ENCODE results near the gene WWOX.

Gene WWOX

GRCh38 chr16:78309763-78310162, 210.3 kb downstream of the WWOX start:
- no peak for DNase-seq

GRCh38 chr16:78310196-78310595, 210.7 kb downstream of the WWOX start:
- DNase-seq: no peak

- DNase-seq: no peak
Measured at GRCh38 chr16:78310990-78311561, 211.6 kb downstream of the WWOX start.

DNA sequence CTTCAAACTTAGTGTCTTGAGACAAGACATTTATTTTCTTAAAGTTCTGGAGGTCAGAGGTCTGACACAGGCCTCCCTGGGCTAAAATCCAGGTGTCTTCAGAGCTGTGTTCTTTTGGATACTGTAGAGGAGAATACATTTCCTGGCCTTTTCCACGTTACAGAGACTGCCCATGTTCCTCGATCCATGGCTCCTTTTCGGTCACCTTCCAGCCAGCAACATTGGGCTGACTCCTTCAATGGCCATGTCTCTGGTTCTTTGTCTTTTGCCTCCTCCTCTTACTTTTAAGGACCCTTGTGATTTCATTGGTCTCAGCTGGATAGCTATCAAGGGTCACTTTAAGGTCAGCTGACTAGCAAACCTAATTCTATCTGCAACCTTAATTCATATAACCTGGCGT, 212.4 kb downstream of the WWOX start:
- no peak for DNase-seq

GRCh38 chr16:78317564-78318240, 218.2 kb downstream of the WWOX start:
- DNase-seq: no peak

DNA sequence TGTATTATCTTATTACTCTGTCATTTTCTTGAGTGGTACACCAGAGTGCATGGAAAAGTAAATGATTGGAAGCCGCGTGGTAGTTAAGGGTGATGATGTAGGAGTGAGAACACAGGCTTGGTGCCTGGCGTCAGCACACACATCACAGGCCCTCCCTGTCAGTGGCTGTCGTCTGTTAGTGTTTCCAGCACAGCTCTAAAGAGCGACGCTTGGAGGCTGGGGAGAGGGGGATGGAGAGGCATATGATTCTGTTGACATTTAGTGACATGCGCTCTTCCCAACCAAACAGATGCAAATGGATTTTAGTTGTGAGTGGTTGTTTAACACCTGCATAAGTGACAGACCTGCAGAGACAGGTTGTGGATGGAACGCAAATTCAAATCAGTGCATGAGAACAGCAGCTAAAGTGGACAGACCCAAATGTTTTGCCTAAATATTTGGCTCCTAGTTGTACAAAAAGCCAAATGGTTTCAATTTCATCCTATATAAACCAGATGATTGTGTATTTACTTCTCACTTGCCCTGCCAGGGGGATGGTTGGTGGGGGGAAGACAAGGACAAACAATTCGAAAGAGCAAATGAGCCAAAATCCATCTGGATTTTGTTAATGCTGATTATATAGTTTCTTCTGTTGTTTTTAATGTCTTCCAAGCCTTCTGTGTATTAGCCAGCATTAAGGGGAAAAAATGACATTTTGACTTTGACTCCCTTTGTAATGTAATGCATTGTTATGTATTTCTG, 222.3 kb downstream of the WWOX start:
- no peak for DNase-seq

GRCh38 chr16:78323315-78323714, 223.9 kb downstream of the WWOX start:
- DNase-seq: no peak

DNA sequence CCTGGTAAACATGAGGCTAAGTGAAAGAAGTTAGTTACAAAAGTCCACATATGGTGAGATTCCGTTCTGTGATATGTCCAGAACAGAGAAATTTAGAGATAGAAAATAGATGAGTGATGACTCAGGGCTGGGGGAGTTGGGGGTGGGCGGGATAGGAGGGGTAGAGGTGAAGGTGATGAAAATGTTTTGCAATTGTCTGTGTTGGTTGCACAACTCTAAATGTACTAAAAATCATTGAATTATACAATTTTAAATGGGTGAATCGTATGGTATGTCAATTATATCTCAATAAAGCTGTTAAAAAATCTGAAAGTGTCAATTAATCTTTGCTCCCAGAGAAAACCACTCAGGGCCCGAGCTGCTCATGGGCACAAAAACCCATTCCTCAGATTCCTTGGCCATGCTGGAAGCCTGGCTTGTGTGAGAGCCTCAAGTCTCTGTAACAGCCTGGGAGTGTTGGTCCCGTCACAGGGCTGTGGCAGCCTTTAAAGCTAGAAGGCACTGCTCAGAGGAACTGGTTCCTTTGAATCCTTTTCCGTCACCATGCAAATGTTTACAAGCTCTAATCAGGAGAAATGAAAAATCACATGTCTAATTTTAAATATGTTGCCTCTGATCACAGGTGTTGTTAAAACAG, 225.3 kb downstream of the WWOX start:
- DNase-seq: no peak

GRCh38 chr16:78325468-78326352, 226.3 kb downstream of the WWOX start:
- DNase-seq: no peak

GRCh38 chr16:78326731-78327130, 227.3 kb downstream of the WWOX start:
- no peak for DNase-seq

DNA sequence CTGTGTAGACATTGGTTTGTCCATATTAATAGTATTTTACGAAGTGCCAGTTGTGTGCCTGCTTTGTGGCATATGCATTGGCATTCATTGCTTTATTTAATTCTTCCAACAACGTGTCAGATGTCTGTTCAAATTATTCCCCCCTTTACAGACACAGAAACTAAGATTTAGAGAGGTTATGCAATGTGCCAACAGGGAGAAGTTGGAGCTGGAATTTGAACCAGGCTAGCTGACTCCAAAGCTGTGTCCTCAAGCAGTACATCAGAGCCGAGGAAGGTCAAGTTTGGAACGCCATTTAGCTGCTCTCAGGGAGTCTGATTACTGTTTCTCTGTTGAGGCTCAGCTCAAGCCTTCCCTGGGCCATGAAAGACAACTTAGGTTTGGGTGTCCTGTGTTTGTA, 232.3 kb downstream of the WWOX start:
- DNase-seq: no peak

DNA sequence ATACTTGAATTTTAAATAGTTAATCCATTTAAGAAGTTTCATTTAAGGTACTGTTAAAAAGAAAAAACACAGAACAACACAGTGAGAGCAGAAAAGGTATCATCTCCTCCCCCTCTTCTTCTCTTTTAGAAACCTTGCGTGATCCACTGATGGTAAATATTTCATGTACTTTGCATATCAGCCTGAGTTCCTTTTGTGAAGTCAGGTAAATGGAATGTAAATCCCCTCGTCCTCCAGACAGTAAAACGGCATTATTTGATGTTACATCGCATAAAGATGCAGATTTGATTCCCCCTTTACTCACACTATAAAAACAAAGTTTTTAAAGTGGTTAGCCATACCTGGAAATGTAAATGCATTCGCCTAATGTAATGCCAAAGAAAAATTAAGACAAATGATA, 234.4 kb downstream of the WWOX start:
- no peak for DNase-seq

- DNase-seq: no peak
Measured at GRCh38 chr16:78340590-78340989, 241.1 kb downstream of the WWOX start.

DNA sequence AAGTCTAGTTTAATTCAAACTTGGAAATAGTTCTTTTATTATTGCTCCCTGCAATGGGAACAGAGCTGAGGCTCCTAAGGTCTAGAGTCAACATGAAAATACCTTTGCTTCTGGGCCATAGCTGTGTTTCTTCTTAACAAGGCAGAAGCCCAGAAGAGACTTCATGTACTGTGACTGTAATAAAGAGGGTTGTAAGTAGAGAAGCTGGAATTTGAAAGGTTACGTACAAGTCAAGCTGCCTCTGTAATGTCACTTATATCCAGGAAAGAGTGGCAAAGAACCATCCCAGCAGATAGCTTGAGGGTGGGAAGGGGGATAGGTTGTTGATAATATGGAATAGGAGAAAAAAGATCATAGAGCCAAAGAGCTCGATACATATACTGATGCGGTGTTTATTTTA, 248.6 kb downstream of the WWOX start:
- no peak for DNase-seq

DNA sequence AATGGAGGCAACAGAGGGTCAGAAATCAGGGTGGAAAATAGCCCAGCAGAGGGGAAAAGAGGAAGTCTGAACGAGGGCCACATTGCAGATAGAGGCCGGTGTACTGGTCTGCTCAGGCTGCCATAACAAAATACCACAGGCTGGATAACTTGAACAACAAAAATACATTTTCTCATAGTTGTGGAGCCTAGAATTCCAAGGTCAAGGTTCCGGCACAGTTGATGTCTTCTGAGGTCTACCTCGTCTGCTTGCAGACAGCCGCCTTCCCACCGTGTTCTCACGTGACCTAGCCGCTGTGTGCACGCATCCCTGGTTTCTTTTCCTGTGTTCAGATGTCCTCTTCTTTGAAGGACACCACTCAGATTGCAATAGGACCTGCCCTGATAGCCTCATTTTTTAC, 249.4 kb downstream of the WWOX start:
- DNase-seq: no peak

- DNase-seq: no peak
Measured at GRCh38 chr16:78352184-78352583, 252.7 kb downstream of the WWOX start.

DNA sequence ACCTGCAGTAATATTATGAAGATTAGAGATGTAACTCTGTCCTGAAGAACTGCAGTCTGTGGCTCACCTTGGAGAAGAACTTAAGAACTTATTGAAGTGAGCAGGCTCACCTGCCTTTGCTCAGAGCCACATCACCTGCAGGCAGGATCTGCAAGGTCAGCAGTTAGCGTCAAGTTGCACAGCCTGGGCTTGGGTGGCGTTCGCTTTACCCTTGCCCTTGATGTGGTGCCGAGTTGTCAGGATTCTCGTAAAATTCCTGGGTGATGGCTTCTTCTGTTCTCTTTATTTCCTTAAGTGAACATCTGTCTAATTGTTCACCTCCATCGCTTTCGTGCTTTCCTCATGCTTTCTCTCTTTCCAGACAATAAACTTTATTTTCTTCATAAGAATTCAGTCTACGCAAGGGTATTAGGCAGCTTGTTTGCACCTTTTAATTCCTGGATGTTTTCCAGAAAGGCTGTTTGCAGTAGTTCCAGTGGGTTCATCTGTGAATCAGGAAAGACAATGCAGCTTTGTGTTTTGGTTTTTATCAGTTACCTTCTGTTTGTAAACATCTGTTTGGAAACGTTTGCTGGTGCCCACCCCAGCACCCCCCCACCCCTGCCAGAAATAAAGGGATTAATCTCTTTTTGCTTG, 254.3 kb downstream of the WWOX start:
- DNase-seq: no peak

DNA sequence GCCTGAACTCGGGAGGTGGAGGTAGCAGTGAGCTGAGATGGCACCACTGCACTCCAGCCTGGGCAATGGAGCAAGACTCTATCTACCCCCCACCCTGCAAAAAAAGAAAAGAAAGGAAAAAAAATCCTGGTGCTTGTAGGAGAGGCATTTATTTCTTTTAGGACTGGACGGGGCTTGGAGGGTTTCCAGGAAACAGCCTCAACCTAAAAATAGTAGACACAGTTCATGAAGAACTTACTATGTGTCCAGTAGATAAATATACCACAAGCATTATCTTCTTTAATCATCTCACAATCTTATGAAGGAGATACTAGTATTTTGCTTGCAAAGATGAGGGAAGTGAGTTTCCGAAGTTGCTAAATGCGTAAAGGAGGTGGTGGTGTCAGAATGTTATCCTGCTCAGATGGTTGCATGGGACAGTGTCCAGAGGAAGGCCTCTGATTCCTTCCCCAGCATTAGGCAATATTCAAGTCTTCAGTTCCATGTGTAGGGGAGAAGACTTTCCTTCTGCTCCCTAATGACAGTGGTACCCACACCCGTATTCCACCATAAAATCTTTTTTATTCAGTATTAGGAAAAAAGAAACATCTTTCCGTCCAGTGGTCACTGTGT, 263.2 kb downstream of the WWOX start:
- DNase-seq: no peak

- DNase-seq: no peak
Measured at GRCh38 chr16:78363843-78364555, 264.5 kb downstream of the WWOX start.

DNA sequence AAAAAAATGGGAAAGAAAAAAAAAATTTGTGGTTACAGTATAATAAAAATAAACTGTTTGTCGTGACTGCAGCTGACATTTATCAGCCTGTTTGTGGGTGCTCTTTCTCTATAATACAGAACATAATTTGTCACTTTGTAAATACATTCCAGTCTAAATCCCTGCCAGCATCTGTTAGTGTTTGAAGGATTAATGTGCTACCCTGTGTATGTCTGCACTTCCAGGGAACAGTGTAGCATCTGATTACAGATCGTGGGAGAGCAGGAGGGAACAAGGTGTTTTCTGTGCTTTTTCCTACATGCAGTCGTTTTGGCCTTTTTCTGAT, 265.1 kb downstream of the WWOX start:
- DNase-seq: no peak

DNA sequence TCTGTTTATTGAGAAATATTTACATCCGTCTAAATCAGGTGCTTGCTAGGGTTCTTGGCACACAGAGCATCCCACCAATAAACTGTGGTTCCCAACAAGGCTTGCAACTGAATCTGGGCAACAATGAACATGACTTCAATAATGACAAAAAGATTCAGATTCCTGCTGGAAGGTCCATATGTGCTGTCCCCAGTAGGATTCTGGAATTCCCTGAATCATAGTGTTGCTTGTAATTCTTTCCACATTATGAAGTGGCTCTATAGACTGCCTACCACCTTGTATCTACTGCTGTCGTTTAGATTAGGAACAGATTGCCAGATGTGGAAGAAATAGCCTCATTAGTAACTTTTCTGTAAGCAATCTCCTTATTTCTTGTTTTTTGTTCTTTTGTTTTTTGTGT, 265.9 kb downstream of the WWOX start:
- no peak for DNase-seq

All from CD4-positive, alpha-beta T cell treated with Interferon gamma for 1 hour (primary cell).